GM18868 (cell line): ENCODE data around the gene DDX20.
"Not testable (repeated sequence)": the region's sequence is repeated elsewhere in the genome, so short reads cannot be mapped to it uniquely, and the experiment has no call there.

Experiments
- ATAC-seq: cut with Tn5 transposase; IDR thresholded peaks from one replicate; pipeline ENCODE4 v1.9.1; 2021; ENCODE audit warnings: mild to moderate bottlenecking, moderate library complexity; ENCODE audit not compliant: unreplicated experiment

The DDX20 gene

GRCh38 chr1:111786669-111787207 is 31.0 kb downstream of the DDX20 start:
- no peak for ATAC-seq

GRCh38 chr1:111789142-111789541 is 33.4 kb downstream of the DDX20 start:
- ATAC-seq, result no peak

- no peak for ATAC-seq
These were observed 34.1 kb downstream of the DDX20 start for GRCh38 chr1:111789666-111790316.

- ATAC-seq, result no peak
These were observed 36.1 kb downstream of the DDX20 start for GRCh38 chr1:111791776-111792175.

- ATAC-seq, result no peak
These were observed 36.5 kb downstream of the DDX20 start for GRCh38 chr1:111792249-111792648.

- ATAC-seq, result no peak
These were observed 38.2 kb downstream of the DDX20 start for GRCh38 chr1:111793923-111794322.

- no peak for ATAC-seq
These were observed 39.7 kb downstream of the DDX20 start for GRCh38 chr1:111795401-111795800.

GRCh38 chr1:111798580-111798979 is 42.9 kb downstream of the DDX20 start:
- no peak for ATAC-seq

- not testable (repeated sequence) for ATAC-seq
These were observed 44.0 kb downstream of the DDX20 start for GRCh38 chr1:111799722-111800121.

GRCh38 chr1:111801071-111801850 is 45.6 kb downstream of the DDX20 start:
- ATAC-seq, result no peak

- no peak for ATAC-seq
These were observed 46.4 kb downstream of the DDX20 start for GRCh38 chr1:111802110-111802509.

GRCh38 chr1:111802984-111803383 is 47.3 kb downstream of the DDX20 start:
- no peak for ATAC-seq

GRCh38 chr1:111803951-111804350 is 48.2 kb downstream of the DDX20 start:
- ATAC-seq, result no peak

- no peak for ATAC-seq
These were observed 49.1 kb downstream of the DDX20 start for GRCh38 chr1:111804776-111805175.

GRCh38 chr1:111805251-111805650 is 49.5 kb downstream of the DDX20 start:
- no peak for ATAC-seq

- no peak for ATAC-seq
These were observed 56.2 kb downstream of the DDX20 start for GRCh38 chr1:111811891-111812290.

- ATAC-seq, result no peak
These were observed 56.6 kb downstream of the DDX20 start for GRCh38 chr1:111812306-111812705.

- ATAC-seq, result no peak
These were observed 58.0 kb downstream of the DDX20 start for GRCh38 chr1:111813440-111814304.

GRCh38 chr1:111814305-111814628 is 58.6 kb downstream of the DDX20 start:
- no peak for ATAC-seq

- no peak for ATAC-seq
These were observed 58.9 kb downstream of the DDX20 start for GRCh38 chr1:111814642-111815041.
